ENCODE data around the gene CUBN.

GRCh38 chr10:16923309-16923708 is 206.3 kb downstream of the CUBN start:
- TF ChIP-seq POLR2AphosphoS5 (IDR thresholded peaks at IDR 0.05; ENCODE audit: low read depth) (no peak), REST (IDR thresholded peaks at IDR 0.05; ENCODE audit: insufficient replicate concordance, low read depth) (no peak), CTCF (IDR thresholded peaks at IDR 0.05; ENCODE audit: insufficient read depth, low read length) (no peak)
